DOHH2 (cell line): Measurements from ENCODE around the gene RUNX2.

Experiments used
- H3F3A ChIP-seq: fragments of 200-600 bp; sonication (generic), shearing (Covaris generic); 2 replicates; pipeline ENCODE4 v1.6.0; 2016; ENCODE audit warnings: antibody characterized with exemption, mild to moderate bottlenecking; ENCODE audit not compliant: control insufficient read depth, insufficient read depth
- H3K27ac ChIP-seq: fragments of 200-600 bp; sonication (generic); 2 replicates; pipeline ENCODE4 v1.5.1; 2014; ENCODE audit warnings: low read depth, mild to moderate bottlenecking, low read length, moderate library complexity
- H3K27me3 ChIP-seq: fragments of 200-600 bp; sonication (generic); 2 replicates; pipeline ENCODE4 v1.6.1; 2014; ENCODE audit warnings: mild to moderate bottlenecking, low read length, mixed read lengths; ENCODE audit not compliant: control insufficient read depth
- H3K36me3 ChIP-seq: fragments of 200-600 bp; sonication (generic); 2 replicates; pipeline ENCODE4 v1.6.1; 2014; ENCODE audit warnings: mild to moderate bottlenecking, low read length, moderate library complexity, mixed read lengths; ENCODE audit not compliant: control insufficient read depth
- H3K4me1 ChIP-seq: fragments of 200-600 bp; sonication (generic); 2 replicates; pipeline ENCODE4 v1.6.1; 2014; ENCODE audit warnings: mild to moderate bottlenecking, low read length, mixed read lengths; ENCODE audit not compliant: control insufficient read depth
- H3K4me2 ChIP-seq: fragments of 200-600 bp; sonication (generic); 2 replicates; pipeline ENCODE4 v1.6.0; 2014; ENCODE audit warnings: mild to moderate bottlenecking, low read length, moderate library complexity
- H3K4me3 ChIP-seq: fragments of 200-600 bp; sonication (generic); 2 replicates; pipeline ENCODE4 v1.5.1; 2014; ENCODE audit warnings: mild to moderate bottlenecking, low read length, mixed read lengths
- H3K79me2 ChIP-seq: fragments of 200-600 bp; sonication (generic); 2 replicates; pipeline ENCODE4 v1.6.1; 2014; ENCODE audit warnings: mild to moderate bottlenecking, low read length, mixed read lengths; ENCODE audit not compliant: control insufficient read depth
- H3K9me2 ChIP-seq: fragments of 200-600 bp; sonication (generic); replicated peaks from 2 replicates; pipeline ENCODE4 v1.6.1; 2014; ENCODE audit warnings: mild to moderate bottlenecking, low read length, mixed read lengths; ENCODE audit not compliant: control insufficient read depth
- H3K9me3 ChIP-seq: fragments of 200-600 bp; sonication (generic); 2 replicates; pipeline ENCODE4 v1.6.1; 2014; ENCODE audit warnings: antibody characterized with exemption, low read length, mixed read lengths; ENCODE audit not compliant: control insufficient read depth, insufficient read depth
- H4K20me1 ChIP-seq: fragments of 200-600 bp; sonication (generic); 2 replicates; pipeline ENCODE4 v1.6.0; 2014; ENCODE audit warnings: low read depth, mild to moderate bottlenecking, antibody characterized with exemption, low read length, moderate library complexity; ENCODE audit not compliant: control insufficient read depth, insufficient read depth
- CTCF ChIP-seq: fragments of 200-600 bp; sonication (generic); IDR thresholded peaks from one replicate; pipeline ENCODE4 v1.5.1; 2014; ENCODE audit warnings: antibody characterized with exemption, mild to moderate bottlenecking, low read depth, low read length; ENCODE audit not compliant: poor library complexity, severe bottlenecking
- EZH2phosphoT487 ChIP-seq: fragments of 200-600 bp; sonication (generic); IDR thresholded peaks from 2 replicates; pipeline ENCODE4 v1.6.1; 2017; ENCODE audit warnings: borderline replicate concordance, mild to moderate bottlenecking, antibody characterized with exemption, low read length, moderate library complexity, mixed read lengths

Gene RUNX2

GRCh38 chr6:45640081-45640491 is 312.0 kb downstream of the RUNX2 start:
- Histone ChIP-seq H3K4me3 (no peak overlapping the region), H3F3A (no peaks in the 10 kb centered on the region), H3K36me3 (no peaks in the 10 kb centered on the region), H4K20me1 (no peaks in the 10 kb centered on the region), H3K27me3 (no peaks in the 10 kb centered on the region), H3K9me2 (no peaks in the 10 kb centered on the region), H3K4me1 (peaks cover 3% of the 10 kb centered on the region), H3K4me2 (no peak overlapping the region), H3K27ac (no peak overlapping the region), H3K79me2 (no peaks in the 10 kb centered on the region), H3K9me3 (no peaks in the 10 kb centered on the region)
- TF ChIP-seq CTCF (no peak), EZH2phosphoT487 (no peak)

GRCh38 chr6:45640811-45641210 is 312.7 kb downstream of the RUNX2 start:
- no peaks in the 10 kb centered on the region for H3K9me2 ChIP-seq
- H3K9me3 ChIP-seq: no peaks in the 10 kb centered on the region
- no peak overlapping the region for H3K27ac ChIP-seq
- H3K4me2 ChIP-seq: no peak overlapping the region
- no peak for TF ChIP-seq CTCF
- TF ChIP-seq EZH2phosphoT487: no peak
- H3K36me3 ChIP-seq: no peaks in the 10 kb centered on the region
- no peaks in the 10 kb centered on the region for H3K79me2 ChIP-seq
- H3F3A ChIP-seq: no peaks in the 10 kb centered on the region
- H3K4me1 ChIP-seq: peaks cover 9% of the 10 kb centered on the region
- H3K27me3 ChIP-seq: no peaks in the 10 kb centered on the region
- no peaks in the 10 kb centered on the region for H4K20me1 ChIP-seq
- no peak overlapping the region for H3K4me3 ChIP-seq

DNA sequence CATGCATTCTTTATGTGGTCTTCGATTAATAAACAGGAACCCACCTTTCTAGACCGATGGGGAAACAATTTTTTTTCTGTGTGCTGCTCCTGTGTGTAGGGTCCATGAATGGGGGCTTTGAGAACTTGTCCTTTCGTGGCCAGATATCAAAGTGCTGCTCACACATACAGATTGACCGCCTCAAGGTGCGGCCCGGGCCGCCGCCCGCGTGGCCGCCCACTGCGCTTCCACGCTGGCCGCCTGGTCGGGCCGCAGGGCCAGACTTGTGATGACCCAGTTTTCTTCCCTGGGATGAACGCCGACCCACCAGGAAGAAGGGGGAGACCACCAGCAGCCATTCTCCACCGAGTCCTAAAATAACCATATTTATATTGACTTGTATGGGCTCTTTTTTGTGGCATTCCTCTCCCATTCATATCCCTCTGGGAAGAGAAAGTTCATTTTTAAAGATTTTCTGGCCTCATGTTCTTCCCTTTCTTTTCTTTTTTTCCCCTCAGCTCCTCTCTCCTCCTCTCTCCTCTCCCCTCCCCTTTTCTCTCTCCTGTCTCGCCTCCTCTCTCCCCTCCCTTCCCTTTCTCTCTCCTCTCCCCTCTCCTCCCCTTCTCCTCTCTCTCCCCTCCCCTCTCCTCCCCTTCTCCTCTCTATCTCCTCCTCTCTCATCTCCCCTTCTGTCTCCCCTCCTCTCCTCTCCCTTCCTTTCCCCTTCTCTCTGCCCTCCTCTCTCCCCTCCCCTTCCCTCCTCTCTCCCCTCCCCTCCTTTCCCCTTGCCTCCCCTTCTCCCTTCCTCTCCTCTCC is 314.4 kb downstream of the RUNX2 start:
- TF ChIP-seq CTCF: no peak
- TF ChIP-seq EZH2phosphoT487: no peak
- H3K36me3 ChIP-seq: no peaks in the 10 kb centered on the region
- H3K4me3 ChIP-seq: no peak overlapping the region
- no peak overlapping the region for H3K4me2 ChIP-seq
- H4K20me1 ChIP-seq: no peaks in the 10 kb centered on the region
- H3K9me2 ChIP-seq: no peaks in the 10 kb centered on the region
- peaks cover 11% of the 10 kb centered on the region for H3K4me1 ChIP-seq
- H3K79me2 ChIP-seq: no peaks in the 10 kb centered on the region
- no peaks in the 10 kb centered on the region for H3K9me3 ChIP-seq
- no peak overlapping the region for H3K27ac ChIP-seq
- no peaks in the 10 kb centered on the region for H3F3A ChIP-seq
- no peaks in the 10 kb centered on the region for H3K27me3 ChIP-seq
